ENCODE data around the gene SMAD3. TPM values are rescaled to one million over a fixed set of nuclear protein-coding genes. Genes with fewer than 3 reads are reported as not detected.

Gene SMAD3
- total RNA-seq, 4 donors from 2014 or later = 25.3 to 54.2 (median 40.0) TPM

DNA sequence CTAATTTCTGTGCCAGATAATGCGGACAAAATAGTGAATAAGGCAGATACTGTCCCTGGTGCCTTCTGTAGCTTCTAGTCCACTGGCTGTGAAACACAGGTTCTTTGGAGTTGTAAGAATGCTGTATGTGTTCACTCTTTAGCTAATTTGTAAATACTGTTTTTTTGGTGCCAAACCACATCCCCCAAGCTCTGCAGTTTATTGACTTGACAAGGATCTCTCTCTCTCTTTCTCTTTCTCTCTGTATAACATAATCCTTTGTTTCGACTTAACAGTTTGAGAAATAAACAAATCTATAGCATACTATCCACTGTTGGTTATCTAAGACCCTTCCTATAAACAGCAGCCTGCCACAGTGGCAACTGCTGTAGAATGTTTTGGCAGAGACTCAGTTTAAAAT lies 7.6 kb downstream of the SMAD3 start:
- TF ChIP-seq, protein P1, sequence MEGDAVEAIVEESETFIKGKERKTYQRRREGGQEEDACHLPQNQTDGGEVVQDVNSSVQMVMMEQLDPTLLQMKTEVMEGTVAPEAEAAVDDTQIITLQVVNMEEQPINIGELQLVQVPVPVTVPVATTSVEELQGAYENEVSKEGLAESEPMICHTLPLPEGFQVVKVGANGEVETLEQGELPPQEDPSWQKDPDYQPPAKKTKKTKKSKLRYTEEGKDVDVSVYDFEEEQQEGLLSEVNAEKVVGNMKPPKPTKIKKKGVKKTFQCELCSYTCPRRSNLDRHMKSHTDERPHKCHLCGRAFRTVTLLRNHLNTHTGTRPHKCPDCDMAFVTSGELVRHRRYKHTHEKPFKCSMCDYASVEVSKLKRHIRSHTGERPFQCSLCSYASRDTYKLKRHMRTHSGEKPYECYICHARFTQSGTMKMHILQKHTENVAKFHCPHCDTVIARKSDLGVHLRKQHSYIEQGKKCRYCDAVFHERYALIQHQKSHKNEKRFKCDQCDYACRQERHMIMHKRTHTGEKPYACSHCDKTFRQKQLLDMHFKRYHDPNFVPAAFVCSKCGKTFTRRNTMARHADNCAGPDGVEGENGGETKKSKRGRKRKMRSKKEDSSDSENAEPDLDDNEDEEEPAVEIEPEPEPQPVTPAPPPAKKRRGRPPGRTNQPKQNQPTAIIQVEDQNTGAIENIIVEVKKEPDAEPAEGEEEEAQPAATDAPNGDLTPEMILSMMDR (IDR thresholded peaks at IDR 0.05; ENCODE audit: low read depth) = no peak

DNA sequence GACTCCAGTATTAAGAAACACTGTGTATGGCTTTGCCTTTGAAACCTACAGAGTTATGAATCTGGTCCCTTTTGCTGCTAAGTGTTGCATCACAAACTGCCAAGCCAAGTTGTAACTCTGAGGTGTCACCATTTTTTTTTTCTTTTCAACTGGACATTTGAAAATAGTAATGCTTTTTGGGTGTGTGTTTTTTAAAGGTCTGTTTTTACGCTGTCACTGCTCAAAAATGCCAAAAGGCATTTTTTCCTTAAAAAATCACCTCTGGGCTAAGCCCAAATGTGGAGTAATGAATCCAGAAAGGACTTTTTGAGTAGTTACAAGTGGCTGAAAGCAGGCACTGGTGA lies 9.5 kb downstream of the SMAD3 start:
- TF ChIP-seq, protein P1 (IDR thresholded peaks at IDR 0.05; ENCODE audit: low read depth) = no peak

GRCh38 chr15:67076147-67076843 lies 10.9 kb downstream of the SMAD3 start:
- TF ChIP-seq, protein P1 (IDR thresholded peaks at IDR 0.05; ENCODE audit: low read depth) = no peak

GRCh38 chr15:67077641-67078215 lies 12.3 kb downstream of the SMAD3 start:
- TF ChIP-seq, protein P1 (IDR thresholded peaks at IDR 0.05; ENCODE audit: low read depth) = no peak

DNA sequence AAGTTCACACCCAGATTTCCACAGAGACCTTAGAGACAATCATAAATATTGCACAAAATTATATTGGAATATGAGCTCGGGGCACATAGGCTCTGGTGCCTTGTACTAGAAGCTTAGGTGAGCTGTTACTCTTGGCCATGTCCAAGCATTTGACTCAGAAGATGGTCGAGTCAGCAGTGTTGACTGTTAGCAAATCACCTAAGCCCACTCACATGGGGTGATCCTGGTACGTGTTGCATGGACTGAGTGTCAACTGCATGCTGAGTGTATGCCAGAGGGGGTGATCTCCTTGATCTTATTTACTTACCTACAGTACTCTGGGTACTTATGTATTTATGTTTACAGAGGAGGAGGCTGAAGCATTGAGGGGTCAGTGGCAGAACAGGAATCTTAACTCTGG lies 14.0 kb downstream of the SMAD3 start:
- TF ChIP-seq, protein P1 (IDR thresholded peaks at IDR 0.05; ENCODE audit: low read depth) = no peak

GRCh38 chr15:67080118-67080899 lies 14.9 kb downstream of the SMAD3 start:
- TF ChIP-seq, protein P1 (IDR thresholded peaks at IDR 0.05; ENCODE audit: low read depth) = no peak

DNA sequence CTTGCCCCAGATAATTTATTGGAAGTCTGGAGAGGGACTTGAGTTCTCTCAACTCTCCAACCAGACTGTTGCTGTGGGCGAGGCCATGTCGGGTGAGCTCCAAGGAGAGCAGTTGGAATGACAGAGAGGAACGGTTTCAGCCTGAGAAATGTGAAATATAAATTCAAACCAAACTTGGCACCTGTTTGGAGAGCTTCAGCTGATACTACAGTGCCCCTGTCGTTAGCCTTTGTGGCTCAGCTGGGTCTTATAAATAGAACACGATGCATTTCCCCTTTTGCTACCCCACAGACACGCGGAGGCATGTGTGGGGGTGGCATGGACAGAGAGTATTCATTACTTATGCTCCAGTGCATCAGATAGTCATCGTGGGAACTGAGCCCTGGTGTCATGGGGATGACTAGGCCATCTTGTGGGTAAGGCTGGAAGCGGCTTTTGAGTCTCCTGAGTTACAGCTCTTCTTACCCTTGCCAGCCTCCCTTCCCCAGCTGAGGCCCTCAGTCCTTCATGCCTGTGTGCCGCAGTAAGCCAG lies 15.6 kb downstream of the SMAD3 start:
- TF ChIP-seq, protein P1 (IDR thresholded peaks at IDR 0.05; ENCODE audit: low read depth) = no peak

Data from subcutaneous adipose tissue (tissue), 4 donors.